Gastrocnemius medialis (tissue), 4 donors: ENCODE measurements around the gene KLHL29.

ENCODE experiments used
- POLR2A ChIP-seq, 2 donors: fragments of 450-650 bp; IDR thresholded peaks; one replicate each; pipeline ENCODE4 v1.6.1; 2017; ENCODE audit warnings: antibody characterized with exemption in 2 of 2, mild to moderate bottlenecking in 2 of 2, moderate library complexity in 2 of 2
- TF ChIP-seq, protein P1 (sequence below), 5 experiments: fragments of 450-650 bp in 3 of 5; fragments of 200-600 bp in 2 of 5; sonication (generic) in 2 of 5; IDR thresholded peaks in 4 of 5; conservative IDR thresholded peaks in 1 of 5; 1 replicate in 4 of 5; 2 replicates in 1 of 5; pipeline ENCODE4 v1.5.1; 2016 to 2019; ENCODE audit warnings: antibody characterized with exemption in 5 of 5, mild to moderate bottlenecking in 3 of 5, moderate library complexity in 3 of 5

DNA sequence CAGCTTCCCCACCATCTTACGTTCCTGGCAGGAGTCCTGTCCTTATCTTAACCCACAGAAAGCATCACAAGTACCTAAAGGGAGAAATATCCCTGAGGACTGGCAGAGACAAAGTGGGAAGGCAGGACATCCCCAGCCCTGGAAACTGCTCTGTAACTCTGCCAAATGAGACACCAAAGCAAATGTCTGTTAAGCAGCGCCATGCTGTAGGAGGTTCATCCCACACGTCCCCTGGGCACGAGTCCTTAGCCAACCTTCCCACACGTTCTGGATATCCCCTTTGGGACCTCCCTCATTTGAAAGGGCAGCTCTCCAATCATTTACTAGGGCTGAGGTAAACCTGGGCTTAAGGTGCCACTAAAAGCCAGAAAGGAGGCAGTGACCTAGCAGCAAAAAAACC, 334.7 kb downstream of the KLHL29 start:
- TF ChIP-seq, protein P1, sequence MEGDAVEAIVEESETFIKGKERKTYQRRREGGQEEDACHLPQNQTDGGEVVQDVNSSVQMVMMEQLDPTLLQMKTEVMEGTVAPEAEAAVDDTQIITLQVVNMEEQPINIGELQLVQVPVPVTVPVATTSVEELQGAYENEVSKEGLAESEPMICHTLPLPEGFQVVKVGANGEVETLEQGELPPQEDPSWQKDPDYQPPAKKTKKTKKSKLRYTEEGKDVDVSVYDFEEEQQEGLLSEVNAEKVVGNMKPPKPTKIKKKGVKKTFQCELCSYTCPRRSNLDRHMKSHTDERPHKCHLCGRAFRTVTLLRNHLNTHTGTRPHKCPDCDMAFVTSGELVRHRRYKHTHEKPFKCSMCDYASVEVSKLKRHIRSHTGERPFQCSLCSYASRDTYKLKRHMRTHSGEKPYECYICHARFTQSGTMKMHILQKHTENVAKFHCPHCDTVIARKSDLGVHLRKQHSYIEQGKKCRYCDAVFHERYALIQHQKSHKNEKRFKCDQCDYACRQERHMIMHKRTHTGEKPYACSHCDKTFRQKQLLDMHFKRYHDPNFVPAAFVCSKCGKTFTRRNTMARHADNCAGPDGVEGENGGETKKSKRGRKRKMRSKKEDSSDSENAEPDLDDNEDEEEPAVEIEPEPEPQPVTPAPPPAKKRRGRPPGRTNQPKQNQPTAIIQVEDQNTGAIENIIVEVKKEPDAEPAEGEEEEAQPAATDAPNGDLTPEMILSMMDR (IDR thresholded peaks at IDR 0.05 in 4 of 5, conservative IDR thresholded peaks at IDR 0.05 in 1 of 5), result no peak
- TF ChIP-seq POLR2A (IDR thresholded peaks at IDR 0.05), result no peak
